A673 (cell line): ENCODE results near the gene PPA2. TPM values are rescaled to one million over a fixed set of nuclear protein-coding genes. Genes with fewer than 3 reads are reported as not detected.

Experiments used
- BruUV-seq: library from RNA; stranded (reverse); fragments of 400-500 nt; replicated peaks from 2 replicates; lab custom pipeline; 2021; lab: Mats Ljungman, UMichigan
- CTCF ChIA-PET: fragments of 300-600 bp; sonication (Branson Sonifier 250); formaldehyde crosslinking; loops from one replicate; lab custom pipeline; 2022; ENCODE audit warnings: antibody characterized with exemption; lab: Charles Lee
- POLR2A ChIA-PET: fragments of 300-600 bp; sonication (Branson Sonifier 250); formaldehyde crosslinking; loops from one replicate; lab custom pipeline; 2022; ENCODE audit warnings: antibody characterized with exemption; ENCODE audit not compliant: low non-redundant PET; lab: Charles Lee
- DNase-seq: peaks from one replicate; pipeline ENCODE4 v3.0.0-alpha.2; 2015; ENCODE audit warnings: low spot score
- H3K27ac ChIP-seq: fragments of 200-600 bp; sonication (generic); 2 replicates; pipeline ENCODE4 v1.5.1; 2016; ENCODE audit warnings: mixed run types, low read depth, mild to moderate bottlenecking, mixed read lengths, antibody characterized with exemption, low read length; ENCODE audit not compliant: poor library complexity, severe bottlenecking
- H3K27me3 ChIP-seq: fragments of 200-600 bp; sonication (generic); replicated peaks from 2 replicates; pipeline ENCODE4 v1.6.1; 2017; ENCODE audit warnings: mixed run types, low read depth, mild to moderate bottlenecking, mixed read lengths, antibody characterized with exemption, low read length; ENCODE audit not compliant: insufficient read depth, poor library complexity
- H3K36me3 ChIP-seq: fragments of 200-600 bp; sonication (generic); 2 replicates; pipeline ENCODE4 v1.6.1; 2016; ENCODE audit warnings: mixed run types, mild to moderate bottlenecking, mixed read lengths, antibody characterized with exemption, low read length; ENCODE audit not compliant: insufficient read depth, poor library complexity, severe bottlenecking
- H3K4me1 ChIP-seq: fragments of 200-600 bp; sonication (generic); 2 replicates; pipeline ENCODE4 v1.6.1; 2017; ENCODE audit warnings: mixed run types, mild to moderate bottlenecking, mixed read lengths, antibody characterized with exemption, low read length; ENCODE audit not compliant: insufficient read depth, poor library complexity, severe bottlenecking
- H3K4me3 ChIP-seq: fragments of 200-600 bp; sonication (generic); 2 replicates; pipeline ENCODE4 v1.5.1; 2016; ENCODE audit warnings: low read depth, mixed run types, mild to moderate bottlenecking, mixed read lengths, low read length; ENCODE audit not compliant: poor library complexity, severe bottlenecking
- H3K9me3 ChIP-seq: fragments of 200-600 bp; sonication (generic); 2 replicates; pipeline ENCODE4 v1.6.1; 2016; ENCODE audit warnings: mixed run types, low read depth, mild to moderate bottlenecking, mixed read lengths, antibody characterized with exemption, low read length; ENCODE audit not compliant: poor library complexity, severe bottlenecking
- CTCF ChIP-seq: fragments of 300-800, 200-600 bp; sonication (generic); conservative IDR thresholded peaks from 2 replicates; pipeline ENCODE4 v1.5.1; 2017; ENCODE audit warnings: low read depth, mild to moderate bottlenecking, antibody characterized with exemption, low read length, moderate library complexity, mixed read lengths
- EZH2 ChIP-seq: fragments of 200-600 bp; sonication (generic); IDR thresholded peaks from 2 replicates; pipeline ENCODE4 v1.6.1; 2017; ENCODE audit warnings: borderline replicate concordance, low read depth, mild to moderate bottlenecking, mixed read lengths, antibody characterized with exemption, low read length; ENCODE audit not compliant: poor library complexity, severe bottlenecking
- intact Hi-C: fragments of 100-400 bp; cut with micrococcal nuclease; formaldehyde crosslinking; loops from one replicate; pipeline ENCODE4 v1.10.0; 2022; ENCODE audit not compliant: unreplicated experiment
- total RNA-seq: library from RNA; stranded (reverse); gene quantifications from 2 replicates; pipeline ENCODE4 v1.2.3, GENCODE V29; 2021

The PPA2 gene
- total RNA-seq, 1 experiment from 2014 or later: 136 TPM

DNA sequence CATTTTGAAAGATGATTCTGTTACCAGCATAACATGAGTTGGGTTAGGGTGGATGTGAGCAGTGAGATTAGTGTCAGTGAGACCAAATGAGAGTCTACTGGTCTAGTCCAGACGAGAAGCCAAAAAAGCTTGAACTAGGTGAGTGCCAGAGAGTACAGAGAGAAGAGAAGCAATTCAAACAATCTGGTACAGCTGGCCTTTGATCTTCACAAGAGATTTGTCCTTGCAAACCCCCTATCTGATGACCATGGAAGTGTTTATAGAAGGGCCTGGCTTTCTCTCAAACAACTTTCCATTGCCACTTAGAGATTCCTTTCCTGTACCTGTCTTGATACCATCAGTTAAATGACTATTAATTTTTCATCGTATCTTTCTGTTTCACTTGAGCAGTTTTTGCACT is 128.5 kb downstream of the PPA2 start:
- no peaks in the 10 kb centered on the region for H3K27me3 ChIP-seq
- no peak for DNase-seq
- BruUV-seq: no TSS peak
- TF ChIP-seq EZH2 (no peak), CTCF (no peak)
- no peaks in the 10 kb centered on the region for H3K36me3 ChIP-seq
- no peak overlapping the region for H3K27ac ChIP-seq
- H3K4me3 ChIP-seq: no peak overlapping the region
- no peaks in the 10 kb centered on the region for H3K4me1 ChIP-seq
- ChIA-PET CTCF (no interaction called here), POLR2A (no interaction called here)
- no peaks in the 10 kb centered on the region for H3K9me3 ChIP-seq
- intact Hi-C loops: no loop called here

- CTCF ChIA-PET: no interaction called here
- Histone ChIP-seq H3K36me3 (no peaks in the 10 kb centered on the region), H3K27me3 (no peaks in the 10 kb centered on the region), H3K27ac (no peak overlapping the region), H3K4me3 (no peak overlapping the region), H3K4me1 (no peaks in the 10 kb centered on the region), H3K9me3 (no peaks in the 10 kb centered on the region)
- no TSS peak for BruUV-seq
- intact Hi-C loops: no loop called here
- TF ChIP-seq CTCF (no peak), EZH2 (no peak)
- POLR2A ChIA-PET: no interaction called here
- DNase-seq: no peak
These were observed 129.7 kb downstream of the PPA2 start for GRCh38 chr4:105344141-105344540.

GRCh38 chr4:105343146-105343931 is 130.5 kb downstream of the PPA2 start:
- no peaks in the 10 kb centered on the region for H3K4me1 ChIP-seq
- BruUV-seq: no TSS peak
- DNase-seq: no peak
- H3K36me3 ChIP-seq: no peaks in the 10 kb centered on the region
- no peaks in the 10 kb centered on the region for H3K9me3 ChIP-seq
- H3K27me3 ChIP-seq: no peaks in the 10 kb centered on the region
- ChIA-PET POLR2A (no interaction called here), CTCF (no interaction called here)
- H3K27ac ChIP-seq: no peak overlapping the region
- intact Hi-C loops: no loop called here
- TF ChIP-seq EZH2: no peak
- no peak for TF ChIP-seq CTCF
- H3K4me3 ChIP-seq: no peak overlapping the region
